ENCODE data around the gene NKAIN1. TPM values are rescaled to one million over a fixed set of nuclear protein-coding genes. Genes with fewer than 3 reads are reported as not detected.

NKAIN1 gene
- total and polyA plus RNA-seq, 2 donors (not counting 3 experiments of a cell fraction or from before 2014, with no cell fraction given), result 0.29 to 0.40 TPM

DNA sequence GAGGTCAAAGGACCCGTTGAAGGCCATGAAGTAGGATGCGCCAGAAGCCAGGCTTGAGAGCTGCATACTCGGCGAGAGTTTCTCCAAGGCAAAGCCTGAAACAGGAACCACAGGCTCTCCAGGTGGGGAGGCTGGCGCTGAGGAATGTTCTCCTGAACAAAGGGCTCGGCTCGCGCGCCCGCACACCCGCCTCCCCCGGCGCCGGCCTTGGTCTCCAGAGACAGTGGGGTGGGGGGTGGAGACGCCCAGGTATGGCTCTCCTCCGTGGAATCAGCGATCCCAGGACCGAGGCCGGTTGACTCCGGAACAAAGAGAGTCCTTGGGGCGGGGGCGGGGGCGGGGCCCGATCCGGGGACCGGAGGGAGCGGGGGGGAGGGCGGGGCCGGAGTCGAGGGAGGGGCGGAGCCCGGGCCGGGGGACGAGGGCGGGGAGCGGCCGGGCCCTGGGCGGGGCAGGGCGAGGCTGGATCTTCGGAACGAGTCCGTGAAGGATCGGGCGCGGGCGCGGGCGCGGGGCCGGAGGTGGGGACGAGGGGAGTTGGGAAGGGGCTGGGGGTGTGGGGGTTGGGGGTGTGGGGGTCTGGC, 85.0 kb downstream of the NKAIN1 start:
- no peak for TF ChIP-seq JUN (IDR thresholded peaks at IDR 0.05; ENCODE audit: borderline replicate concordance, insufficient read depth, insufficient read length, low read depth)
- TF ChIP-seq EZH2 (IDR thresholded peaks at IDR 0.05; ENCODE audit: borderline replicate concordance, low read depth, low read length, severe bottlenecking), result no peak
- TF ChIP-seq, protein P1, sequence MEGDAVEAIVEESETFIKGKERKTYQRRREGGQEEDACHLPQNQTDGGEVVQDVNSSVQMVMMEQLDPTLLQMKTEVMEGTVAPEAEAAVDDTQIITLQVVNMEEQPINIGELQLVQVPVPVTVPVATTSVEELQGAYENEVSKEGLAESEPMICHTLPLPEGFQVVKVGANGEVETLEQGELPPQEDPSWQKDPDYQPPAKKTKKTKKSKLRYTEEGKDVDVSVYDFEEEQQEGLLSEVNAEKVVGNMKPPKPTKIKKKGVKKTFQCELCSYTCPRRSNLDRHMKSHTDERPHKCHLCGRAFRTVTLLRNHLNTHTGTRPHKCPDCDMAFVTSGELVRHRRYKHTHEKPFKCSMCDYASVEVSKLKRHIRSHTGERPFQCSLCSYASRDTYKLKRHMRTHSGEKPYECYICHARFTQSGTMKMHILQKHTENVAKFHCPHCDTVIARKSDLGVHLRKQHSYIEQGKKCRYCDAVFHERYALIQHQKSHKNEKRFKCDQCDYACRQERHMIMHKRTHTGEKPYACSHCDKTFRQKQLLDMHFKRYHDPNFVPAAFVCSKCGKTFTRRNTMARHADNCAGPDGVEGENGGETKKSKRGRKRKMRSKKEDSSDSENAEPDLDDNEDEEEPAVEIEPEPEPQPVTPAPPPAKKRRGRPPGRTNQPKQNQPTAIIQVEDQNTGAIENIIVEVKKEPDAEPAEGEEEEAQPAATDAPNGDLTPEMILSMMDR (IDR thresholded peaks at IDR 0.05; ENCODE audit: extremely low read depth in 1 of 2, insufficient read depth in 1 of 2, low read depth in 1 of 2, low read length in 2 of 2), result no peak
- TF ChIP-seq POLR2A (IDR thresholded peaks at IDR 0.05; ENCODE audit: low read depth, low read length), result no peak
- no peak for TF ChIP-seq MYC (IDR thresholded peaks at IDR 0.05; ENCODE audit: low read depth, low read length)
- no peak for TF ChIP-seq GATA2 (IDR thresholded peaks at IDR 0.05; ENCODE audit: insufficient read depth, insufficient read length, low read depth, low read length)
- TF ChIP-seq POLR2AphosphoS5 (IDR thresholded peaks at IDR 0.05; ENCODE audit: insufficient read depth, low read depth, low read length), result no peak
- TF ChIP-seq FOS (IDR thresholded peaks at IDR 0.05; ENCODE audit: borderline replicate concordance, insufficient read depth, low read length), result no peak
- TF ChIP-seq, protein P2, sequence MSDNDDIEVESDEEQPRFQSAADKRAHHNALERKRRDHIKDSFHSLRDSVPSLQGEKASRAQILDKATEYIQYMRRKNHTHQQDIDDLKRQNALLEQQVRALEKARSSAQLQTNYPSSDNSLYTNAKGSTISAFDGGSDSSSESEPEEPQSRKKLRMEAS (IDR thresholded peaks at IDR 0.05; ENCODE audit: insufficient read depth, insufficient read length), result no peak
- dilution Hi-C loops (cut with MboI; ENCODE audit: extremely low pct_ligation_motif_present, low sequenced_read_pairs), result no loop called here
- no peaks in the 10 kb centered on the region for H3K9me1 ChIP-seq (replicated peaks; ENCODE audit: control insufficient read depth, extremely low read depth, insufficient read depth, low read length)
- no peaks in the 10 kb centered on the region for H4K20me1 ChIP-seq (replicated peaks; ENCODE audit: control insufficient read depth, extremely low read depth, insufficient read depth, low read length)
- peak; percentile 40 for DNase-seq (ENCODE audit: low read depth, low spot score)
- H3K4me1 ChIP-seq (ENCODE audit: control insufficient read depth, extremely low read depth, insufficient read depth, low read length), result peaks cover 5% of the 10 kb centered on the region
- ChIA-PET CTCF (no interaction called here), POLR2A (no interaction called here)
- H3K27me3 ChIP-seq (ENCODE audit: control insufficient read depth in 2 of 2, insufficient read depth in 2 of 2, low read length in 2 of 2), result no peaks in the 10 kb centered on the region
- peak overlapping the region; percentile 27 for H3K27ac ChIP-seq (ENCODE audit: insufficient read depth, low read depth, low read length)
- BruUV-seq (replicated peaks), result no TSS peak
- H3K4me3 ChIP-seq (replicated peaks in 1 of 3; ENCODE audit: insufficient read depth in 1 of 3, low read depth in 1 of 3, low read length in 3 of 3), result peak overlapping the region; percentile 28 to 83 (median 53)
- FAIRE-seq, result peak; percentile 55
- H3K4me2 ChIP-seq (ENCODE audit: insufficient read depth, low read length), result peak overlapping the region; percentile 78
- H3K9me3 ChIP-seq (replicated peaks; ENCODE audit: control insufficient read depth, insufficient read depth, low read length), result no peaks in the 10 kb centered on the region
- no peaks in the 10 kb centered on the region for H3K36me3 ChIP-seq (ENCODE audit: control insufficient read depth in 2 of 2, extremely low read depth in 1 of 2, insufficient read depth in 2 of 2, low read length in 2 of 2)
- intact Hi-C loops (cut with micrococcal nuclease), result loop anchor here (2.0 kb wide), 1 partner anchor 90 kb away; the partner anchor contains the start of gene PUM1
- no peaks in the 10 kb centered on the region for H3K79me2 ChIP-seq (ENCODE audit: control insufficient read depth, insufficient read depth, low read length)
- H2AFZ ChIP-seq (ENCODE audit: low read depth, low read length), result peak overlapping the region; percentile 79
- peak overlapping the region; percentile 84 for H3K9ac ChIP-seq (replicated peaks; ENCODE audit: extremely low read depth, insufficient read depth, low read length)
